IPS DF 6.9 (cell line): ENCODE measurements around the gene NUB1.
A peak's percentile ranks its signal among the peaks of the same experiment; 100 is the strongest.
"Not testable (repeated sequence)": the region's sequence is repeated elsewhere in the genome, so short reads cannot be mapped to it uniquely, and the experiment has no call there.

Source experiments
- DNase-seq: peaks from one replicate; pipeline ENCODE4 v3.0.0-alpha.2; 2013; ENCODE audit warnings: low read depth, low spot score
- H3K27ac ChIP-seq: one replicate; pipeline ENCODE4 v1.5.1; 2013; ENCODE audit warnings: low read length, control low read depth
- H3K27me3 ChIP-seq: 2 replicates; pipeline ENCODE4 v1.6.1; 2013; ENCODE audit warnings: mild to moderate bottlenecking, low read length; ENCODE audit not compliant: control insufficient read depth, insufficient read depth
- H3K36me3 ChIP-seq: 2 replicates; pipeline ENCODE4 v1.6.1; 2013; ENCODE audit warnings: low read length; ENCODE audit not compliant: control insufficient read depth, insufficient read depth
- H3K4me1 ChIP-seq: 2 replicates; pipeline ENCODE4 v1.6.1; 2013; ENCODE audit warnings: low read length; ENCODE audit not compliant: control insufficient read depth, insufficient read depth
- H3K4me3 ChIP-seq: 2 replicates; pipeline ENCODE4 v1.5.1; 2013; ENCODE audit warnings: mild to moderate bottlenecking, low read length
- H3K9me3 ChIP-seq: 2 replicates; pipeline ENCODE4 v1.6.1; 2013; ENCODE audit warnings: low read length, inconsistent platforms; ENCODE audit not compliant: control insufficient read depth, insufficient read depth
- WGBS: extraction: QIAGEN DNeasy Blood & Tissue Kit; methylation state at CpG from one replicate; pipeline ENCODE4 v1.1.7; 2013; ENCODE audit warnings: mixed read lengths, missing lambda C conversion rate; ENCODE audit not compliant: insufficient read length, insufficient coverage; 5-methylcytosine and 5-hydroxymethylcytosine counted together

NUB1 gene, protein sequence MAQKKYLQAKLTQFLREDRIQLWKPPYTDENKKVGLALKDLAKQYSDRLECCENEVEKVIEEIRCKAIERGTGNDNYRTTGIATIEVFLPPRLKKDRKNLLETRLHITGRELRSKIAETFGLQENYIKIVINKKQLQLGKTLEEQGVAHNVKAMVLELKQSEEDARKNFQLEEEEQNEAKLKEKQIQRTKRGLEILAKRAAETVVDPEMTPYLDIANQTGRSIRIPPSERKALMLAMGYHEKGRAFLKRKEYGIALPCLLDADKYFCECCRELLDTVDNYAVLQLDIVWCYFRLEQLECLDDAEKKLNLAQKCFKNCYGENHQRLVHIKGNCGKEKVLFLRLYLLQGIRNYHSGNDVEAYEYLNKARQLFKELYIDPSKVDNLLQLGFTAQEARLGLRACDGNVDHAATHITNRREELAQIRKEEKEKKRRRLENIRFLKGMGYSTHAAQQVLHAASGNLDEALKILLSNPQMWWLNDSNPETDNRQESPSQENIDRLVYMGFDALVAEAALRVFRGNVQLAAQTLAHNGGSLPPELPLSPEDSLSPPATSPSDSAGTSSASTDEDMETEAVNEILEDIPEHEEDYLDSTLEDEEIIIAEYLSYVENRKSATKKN

GRCh38 chr7:151341357-151342101, at the start of gene NUB1:
TSS of gene NUB1 (plus strand) at chr7:151341812. CDS start at chr7:151345350, 3,538 bp downstream.
- Histone ChIP-seq H3K27me3 (no peaks in the 10 kb centered on the region), H3K27ac (no peak within 1 kb of the TSS), H3K36me3 (peaks cover 3% of the 10 kb centered on the region; the same call in 1 of the 2 replicates), H3K4me3 (peak within 1 kb of the TSS; percentile 97), H3K4me1 (no peaks in the 10 kb centered on the region), H3K9me3 (no peaks in the 10 kb centered on the region)
- DNase-seq = peak; percentile 45
- WGBS = no CpG with 5 or more reads among the region's 72 CpGs

GRCh38 chr7:151292850-151293249, 48.8 kb upstream of the NUB1 start:
- H3K27me3 ChIP-seq = no peaks in the 10 kb centered on the region
- WGBS = no CpG with 5 or more reads among the region's 3 CpGs

DNA sequence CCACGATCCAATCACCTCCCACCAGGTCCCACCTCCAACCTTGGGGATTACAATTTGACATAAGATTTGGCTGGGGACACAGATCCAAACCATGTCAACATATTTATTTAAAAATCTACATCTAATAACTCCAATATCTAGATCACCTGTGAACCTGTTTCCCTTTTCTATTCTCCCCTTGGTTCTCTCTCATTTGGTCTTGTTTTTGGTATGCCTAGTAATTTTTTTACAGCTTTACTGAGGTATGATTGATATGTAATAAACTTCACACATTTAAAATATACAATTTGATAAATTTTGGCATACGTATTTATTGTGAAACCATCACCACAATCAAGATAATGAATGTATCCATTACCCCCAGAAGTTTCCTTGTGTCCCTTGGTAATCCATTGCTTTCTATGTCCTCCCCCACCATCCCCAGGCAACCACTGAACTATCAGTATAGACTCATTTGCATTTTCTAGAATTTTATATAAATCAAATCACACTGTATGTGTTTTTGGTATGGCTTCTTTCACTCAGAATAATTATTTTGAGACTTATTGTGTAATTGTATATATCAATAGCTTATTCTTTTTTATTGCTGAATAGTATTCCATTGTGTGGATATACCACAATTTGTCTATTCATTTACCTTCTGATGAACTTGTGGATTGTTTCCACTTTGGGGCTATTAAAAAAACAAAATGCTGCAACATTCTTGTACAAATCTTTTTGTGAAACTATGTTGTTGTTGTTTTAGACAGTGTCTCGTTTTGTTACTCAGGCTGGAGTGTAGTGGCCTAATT, 45.2 kb upstream of the NUB1 start:
- no peaks in the 10 kb centered on the region for H3K27me3 ChIP-seq
- no peak for DNase-seq

More at GRCh38 chr7:151292850-151293249, 48.8 kb upstream of the NUB1 start:
- H3K9me3 ChIP-seq = no peaks in the 10 kb centered on the region
- no peak for DNase-seq
- H3K27ac ChIP-seq = no peak overlapping the region
- H3K4me3 ChIP-seq = no peak overlapping the region
- H3K4me1 ChIP-seq = no peaks in the 10 kb centered on the region; the same call in 1 of the 2 replicates
- H3K36me3 ChIP-seq = no peaks in the 10 kb centered on the region

DNA sequence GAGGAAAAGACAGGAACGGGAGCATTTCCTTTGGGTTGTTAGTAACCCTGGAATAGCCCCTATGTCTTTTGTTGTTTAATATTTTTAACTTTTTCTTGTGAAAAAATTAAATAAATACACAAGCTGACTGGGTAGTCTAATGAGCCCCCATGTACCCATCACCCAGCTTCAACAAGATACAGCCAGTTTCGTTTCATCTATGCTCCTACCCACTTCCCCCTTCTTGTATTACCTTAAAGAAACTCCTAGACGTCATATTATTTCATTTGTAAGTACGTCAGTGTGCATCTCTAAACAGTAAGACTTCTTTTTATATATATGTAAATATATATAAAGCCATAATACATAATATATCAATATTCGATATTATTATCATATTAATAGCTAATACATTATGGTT, 42.8 kb upstream of the NUB1 start:
- H3K27ac ChIP-seq = no peak overlapping the region
- no peaks in the 10 kb centered on the region for H3K36me3 ChIP-seq
- no peaks in the 10 kb centered on the region for H3K9me3 ChIP-seq
- no peak for DNase-seq
- no CpG with 5 or more reads among the region's 5 CpGs for WGBS
- no peak overlapping the region for H3K4me3 ChIP-seq
- no peaks in the 10 kb centered on the region for H3K27me3 ChIP-seq
- 0 out of 2 replicates have a peak, but pooled peaks cover 2% of the 10 kb centered on the region for H3K4me1 ChIP-seq

More for the DNA sequence above, 45.2 kb upstream of the NUB1 start:
- H3K27ac ChIP-seq = no peak overlapping the region
- no peak overlapping the region for H3K4me3 ChIP-seq
- H3K4me1 ChIP-seq = no peaks in the 10 kb centered on the region
- H3K9me3 ChIP-seq = no peaks in the 10 kb centered on the region
- WGBS = no CpG with 5 or more reads among the region's 3 CpGs
- no peaks in the 10 kb centered on the region for H3K36me3 ChIP-seq

DNA sequence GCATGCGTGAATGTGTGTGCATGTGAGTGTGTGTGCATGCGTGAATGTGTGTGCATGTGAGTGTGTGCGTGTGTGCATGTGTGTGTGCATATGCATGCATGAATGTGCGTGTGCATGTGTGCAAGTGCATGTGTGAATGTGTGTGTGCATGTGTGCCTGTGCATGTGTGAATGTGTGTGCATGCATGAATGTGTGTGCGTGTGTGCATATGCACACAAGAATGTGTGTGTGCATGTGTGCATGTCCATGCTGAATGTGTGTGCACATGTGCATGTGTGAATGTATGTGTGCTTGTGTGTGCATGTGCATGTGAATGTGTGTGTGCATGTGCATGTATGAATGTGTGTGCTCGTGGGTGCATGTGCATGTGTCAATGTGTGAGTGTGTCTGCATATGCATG, 42.1 kb upstream of the NUB1 start:
- no peaks in the 10 kb centered on the region for H3K27me3 ChIP-seq
- no peak for DNase-seq
- WGBS = no CpG with 5 or more reads among the region's 6 CpGs

DNA sequence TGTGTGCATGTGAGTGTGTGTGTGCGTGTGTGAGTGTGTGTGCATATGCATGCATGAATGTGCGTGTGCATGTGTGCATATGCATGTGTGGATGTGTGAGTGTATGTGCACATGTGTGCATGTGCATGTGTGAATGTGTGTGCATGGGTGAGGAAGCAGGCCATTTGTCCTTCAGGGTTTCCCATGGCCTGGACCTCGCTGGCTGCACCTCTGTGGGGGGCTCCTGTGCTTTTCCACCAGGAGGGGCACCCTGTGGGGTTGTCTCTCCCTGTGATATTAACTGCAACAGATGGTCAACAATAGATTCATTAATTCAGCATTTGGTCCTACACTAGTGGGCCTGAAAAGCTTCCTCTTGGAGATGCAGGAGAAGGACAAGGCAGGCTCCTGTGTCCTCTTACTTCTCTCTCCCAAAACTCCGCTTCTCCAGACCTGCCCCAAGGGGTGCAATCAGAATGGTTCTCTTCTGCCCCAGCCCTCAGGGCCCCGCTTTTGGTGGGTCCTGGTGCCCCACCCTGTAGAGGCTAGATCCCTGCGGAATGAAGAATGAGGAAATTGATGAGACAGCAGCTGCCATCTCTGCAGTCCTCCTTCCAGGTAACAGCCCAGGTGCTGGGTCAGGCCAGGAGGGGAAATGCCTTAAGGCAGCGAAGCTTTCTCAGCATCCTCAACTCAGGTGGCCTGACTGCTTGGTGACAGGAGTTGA, 41.5 kb upstream of the NUB1 start:
- no CpG with 5 or more reads among the region's 7 CpGs for WGBS
- Histone ChIP-seq H3K4me3 (no peak overlapping the region), H3K27me3 (no peaks in the 10 kb centered on the region), H3K36me3 (no peaks in the 10 kb centered on the region), H3K4me1 (0 out of 2 replicates have a peak, but pooled peaks cover 2% of the 10 kb centered on the region), H3K9me3 (no peaks in the 10 kb centered on the region), H3K27ac (no peak overlapping the region)
- no peak for DNase-seq

More for the DNA sequence above, 42.1 kb upstream of the NUB1 start:
- Histone ChIP-seq H3K36me3 (no peaks in the 10 kb centered on the region), H3K9me3 (no peaks in the 10 kb centered on the region), H3K27ac (no peak overlapping the region), H3K4me3 (no peak overlapping the region), H3K4me1 (0 out of 2 replicates have a peak, but pooled peaks cover 2% of the 10 kb centered on the region)

- Histone ChIP-seq H3K4me1 (0 out of 2 replicates have a peak, but pooled peaks cover 2% of the 10 kb centered on the region), H3K9me3 (no peaks in the 10 kb centered on the region), H3K36me3 (no peaks in the 10 kb centered on the region), H3K27ac (no peak overlapping the region), H3K4me3 (no peak overlapping the region), H3K27me3 (no peaks in the 10 kb centered on the region)
- no CpG with 5 or more reads among the region's 20 CpGs for WGBS
- DNase-seq = no peak
Measured at GRCh38 chr7:151301471-151302462, 39.8 kb upstream of the NUB1 start.

GRCh38 chr7:151304251-151304650, 37.4 kb upstream of the NUB1 start:
- H3K27me3 ChIP-seq, H3K36me3 ChIP-seq, H3K4me3 ChIP-seq, H3K4me1 ChIP-seq, H3K9me3 ChIP-seq, DNase-seq, H3K27ac ChIP-seq: not testable (repeated sequence)
- WGBS = no CpG with 5 or more reads among the region's 19 CpGs

DNA sequence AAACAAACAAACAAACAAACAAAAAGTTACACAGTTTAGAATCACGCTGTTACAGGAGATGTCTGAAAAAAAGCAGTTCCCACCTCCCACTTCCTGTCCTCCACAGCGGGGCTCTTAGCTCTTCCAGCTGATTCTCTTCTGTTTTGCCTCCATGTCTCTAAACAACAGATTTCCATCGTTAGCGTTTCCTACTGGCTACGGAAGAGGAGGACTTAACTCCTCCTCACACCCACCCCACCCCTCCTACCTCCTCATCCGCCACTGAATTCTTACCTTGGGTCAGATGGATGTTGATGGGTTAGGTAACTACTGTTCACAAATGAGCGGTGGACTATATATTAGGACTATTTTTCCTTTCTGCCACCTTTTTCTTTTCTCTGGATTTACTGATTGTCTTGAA, 36.8 kb upstream of the NUB1 start:
- WGBS = no CpG with 5 or more reads among the region's 7 CpGs
- Histone ChIP-seq H3K4me3 (no peak overlapping the region; the same call in 1 of the 2 replicates), H3K9me3 (no peaks in the 10 kb centered on the region), H3K27ac (no peak overlapping the region), H3K4me1 (0 out of 2 replicates have a peak, but pooled peaks cover 2% of the 10 kb centered on the region), H3K27me3 (no peaks in the 10 kb centered on the region), H3K36me3 (no peaks in the 10 kb centered on the region)
- DNase-seq = peak; percentile 45
